ENCODE results near the gene TRMT2A. TPM values are rescaled to one million over a fixed set of nuclear protein-coding genes. Genes with fewer than 3 reads are reported as not detected.

The TRMT2A gene
- total and polyA plus RNA-seq, 10 of the 15 experiments (the other 5 are each of a cell fraction or from before 2014, with no cell fraction given): 0.29 to 97.0 (median 57.9) TPM

DNA sequence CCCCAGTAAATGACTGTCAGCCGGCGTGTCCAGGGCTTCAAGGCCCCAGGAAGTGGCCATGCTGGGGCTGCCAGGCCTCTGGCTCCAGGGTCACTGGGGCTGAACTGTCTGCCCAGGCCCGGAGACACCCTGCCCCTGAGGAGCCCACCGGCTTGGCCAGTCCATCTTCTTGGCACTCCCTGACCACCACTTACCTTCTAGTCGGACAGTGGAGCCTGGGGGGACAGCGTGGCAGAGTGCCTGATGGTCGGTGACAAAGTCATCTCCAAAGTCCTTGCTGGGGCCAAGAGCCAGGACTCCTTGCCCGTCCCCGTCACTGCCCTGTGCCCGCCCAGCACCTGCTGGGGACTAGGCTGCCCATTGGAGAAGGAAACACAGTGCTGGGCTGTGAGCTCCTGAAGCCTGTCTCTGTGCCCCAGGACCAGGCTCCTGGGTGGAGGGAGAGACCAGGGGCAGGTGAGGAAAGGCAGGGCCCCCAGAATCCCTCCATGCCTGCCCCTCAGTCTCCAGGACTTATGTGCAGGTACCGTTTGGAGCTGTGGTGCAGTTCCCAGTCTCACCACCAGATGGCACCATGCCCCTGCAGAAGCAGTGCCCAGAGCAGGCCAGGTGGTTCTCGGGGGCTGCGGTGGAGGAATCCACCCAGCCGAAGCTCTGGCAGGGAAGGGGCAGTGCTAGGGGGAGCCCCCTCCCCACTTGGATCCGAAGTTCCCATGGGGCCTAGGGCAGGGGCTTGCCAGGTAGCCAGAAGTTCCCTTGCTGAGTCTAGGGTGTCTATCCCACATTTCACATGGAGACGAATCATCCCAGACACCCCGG, 39.8 kb upstream of the TRMT2A start:
- in situ Hi-C loops (cut with MboI) (loop anchor here (10.0 kb wide), 2 partner anchors 108 to 138 kb away; partner anchors contain the start of gene RTN4R), intact Hi-C loops (cut with micrococcal nuclease; ENCODE audit: unreplicated experiment) (loop anchor here (1.0 to 5.0 kb wide), 5 partner anchors 80 to 340 kb away; partner anchors contain the start of genes KLHL22 and RTN4R)
- H3K4me3 ChIP-seq: no peak overlapping the region
- 24% methylated on average over 15 of the region's 17 CpGs for WGBS (ENCODE audit: insufficient coverage, insufficient replicate concordance, low lambda C conversion rate, missing lambda C conversion rate)
- DNase-seq (ENCODE audit: low read depth, low spot score): peak; percentile 17
- H3K4me1 ChIP-seq (ENCODE audit: control insufficient read depth, insufficient read depth, low read length): no peaks in the 10 kb centered on the region
- BruUV-seq (replicated peaks): no TSS peak
- POLR2A ChIA-PET: no interaction called here
- H3K79me2 ChIP-seq (ENCODE audit: control insufficient read depth, insufficient read depth, low read length): no peaks in the 10 kb centered on the region
- H3K9me3 ChIP-seq (replicated peaks; ENCODE audit: control insufficient read depth, insufficient read depth, low read length): no peaks in the 10 kb centered on the region
- peak; percentile 89 for FAIRE-seq
- ATAC-seq: peak; percentile 94
- H4K20me1 ChIP-seq (ENCODE audit: control insufficient read depth, insufficient read depth): no peaks in the 10 kb centered on the region
- H3K27me3 ChIP-seq (replicated peaks in 1 of 2; ENCODE audit: control insufficient read depth in 2 of 2, insufficient read depth in 2 of 2, low read length in 1 of 2): peaks cover 1 to 2% of the 10 kb centered on the region in 2 experiments; a peak in 3 of 4 replicates
- CTCF ChIA-PET: interaction anchor here (0.7 to 2.5 kb wide), 19 partner anchors 10 to 185 kb away, joined by 3 to 29 read pairs (median 3); no protein-coding TSS in a partner anchor
- H2AFZ ChIP-seq (ENCODE audit: control insufficient read depth, low read depth, low read length): no peak overlapping the region
- RAD21 ChIA-PET (ENCODE audit: unreplicated experiment): interaction anchor here (0.8 to 1.3 kb wide), 6 partner anchors 10 to 130 kb away, joined by 3 to 21 read pairs (median 4); no protein-coding TSS in a partner anchor
- SMC1A ChIA-PET (ENCODE audit: uncharacterized antibody, unreplicated experiment): interaction anchor here (0.9 to 1.1 kb wide), 2 partner anchors 129 to 300 kb away, joined by 3 read pairs; no protein-coding TSS in a partner anchor
- no peaks in the 10 kb centered on the region for H3K36me3 ChIP-seq (ENCODE audit: control insufficient read depth in 2 of 2, insufficient read depth in 2 of 2, low read length in 1 of 2)
- H3K27ac ChIP-seq (ENCODE audit: control insufficient read depth, insufficient read depth): no peak overlapping the region
- H3K9ac ChIP-seq (ENCODE audit: control insufficient read depth, insufficient read depth, low read length): no peak overlapping the region
- H3K4me2 ChIP-seq (ENCODE audit: control insufficient read depth, insufficient read depth): no peak overlapping the region
- TF ChIP-seq SMC3 (IDR thresholded peaks at IDR 0.05; ENCODE audit: borderline replicate concordance, low read length) (peak; percentile 100), BRCA1 (IDR thresholded peaks at IDR 0.05; ENCODE audit: low read depth, low read length) (no peak), ZNF24 (IDR thresholded peaks at IDR 0.05) (no peak), BCL3 (IDR thresholded peaks at IDR 0.05; ENCODE audit: borderline replicate concordance, insufficient read depth, low read depth, low read length, poor library complexity, severe bottlenecking) (no peak), RAD21 (IDR thresholded peaks at IDR 0.05; ENCODE audit: insufficient read depth, low read depth, low read length) (peak; percentile 100), IRF4 (IDR thresholded peaks at IDR 0.05; ENCODE audit: low read depth, low read length) (0 out of 2 replicates have a peak, but pooled peaks have one; percentile 35), SP1 (IDR thresholded peaks at IDR 0.05; ENCODE audit: low read depth, low read length) (peak; percentile 47), TCF12 (IDR thresholded peaks at IDR 0.05; ENCODE audit: low read depth, low read length) (peak; percentile 77), ZNF207 (IDR thresholded peaks at IDR 0.05; ENCODE audit: borderline replicate concordance) (0 out of 2 replicates have a peak, but pooled peaks have one; percentile 31), TCF3 (IDR thresholded peaks at IDR 0.05; ENCODE audit: borderline replicate concordance, insufficient read depth, low read depth, low read length) (peak; percentile 89), E2F4 (IDR thresholded peaks at IDR 0.05; ENCODE audit: low read depth, low read length) (no peak), CTCF (IDR thresholded peaks at IDR 0.05 in 2 of 3, conservative IDR thresholded peaks at IDR 0.05 in 1 of 3; ENCODE audit: control insufficient read depth in 2 of 3, extremely low read depth in 1 of 3, insufficient read depth in 1 of 3, low read depth in 3 of 3, low read length in 3 of 3) (peak; percentile 92 to 99 (median 98))
- TF ChIP-seq, protein P1, sequence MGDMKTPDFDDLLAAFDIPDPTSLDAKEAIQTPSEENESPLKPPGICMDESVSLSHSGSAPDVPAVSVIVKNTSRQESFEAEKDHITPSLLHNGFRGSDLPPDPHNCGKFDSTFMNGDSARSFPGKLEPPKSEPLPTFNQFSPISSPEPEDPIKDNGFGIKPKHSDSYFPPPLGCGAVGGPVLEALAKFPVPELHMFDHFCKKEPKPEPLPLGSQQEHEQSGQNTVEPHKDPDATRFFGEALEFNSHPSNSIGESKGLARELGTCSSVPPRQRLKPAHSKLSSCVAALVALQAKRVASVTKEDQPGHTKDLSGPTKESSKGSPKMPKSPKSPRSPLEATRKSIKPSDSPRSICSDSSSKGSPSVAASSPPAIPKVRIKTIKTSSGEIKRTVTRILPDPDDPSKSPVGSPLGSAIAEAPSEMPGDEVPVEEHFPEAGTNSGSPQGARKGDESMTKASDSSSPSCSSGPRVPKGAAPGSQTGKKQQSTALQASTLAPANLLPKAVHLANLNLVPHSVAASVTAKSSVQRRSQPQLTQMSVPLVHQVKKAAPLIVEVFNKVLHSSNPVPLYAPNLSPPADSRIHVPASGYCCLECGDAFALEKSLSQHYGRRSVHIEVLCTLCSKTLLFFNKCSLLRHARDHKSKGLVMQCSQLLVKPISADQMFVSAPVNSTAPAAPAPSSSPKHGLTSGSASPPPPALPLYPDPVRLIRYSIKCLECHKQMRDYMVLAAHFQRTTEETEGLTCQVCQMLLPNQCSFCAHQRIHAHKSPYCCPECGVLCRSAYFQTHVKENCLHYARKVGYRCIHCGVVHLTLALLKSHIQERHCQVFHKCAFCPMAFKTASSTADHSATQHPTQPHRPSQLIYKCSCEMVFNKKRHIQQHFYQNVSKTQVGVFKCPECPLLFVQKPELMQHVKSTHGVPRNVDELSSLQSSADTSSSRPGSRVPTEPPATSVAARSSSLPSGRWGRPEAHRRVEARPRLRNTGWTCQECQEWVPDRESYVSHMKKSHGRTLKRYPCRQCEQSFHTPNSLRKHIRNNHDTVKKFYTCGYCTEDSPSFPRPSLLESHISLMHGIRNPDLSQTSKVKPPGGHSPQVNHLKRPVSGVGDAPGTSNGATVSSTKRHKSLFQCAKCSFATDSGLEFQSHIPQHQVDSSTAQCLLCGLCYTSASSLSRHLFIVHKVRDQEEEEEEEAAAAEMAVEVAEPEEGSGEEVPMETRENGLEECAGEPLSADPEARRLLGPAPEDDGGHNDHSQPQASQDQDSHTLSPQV (IDR thresholded peaks at IDR 0.05): peak; percentile 38; the same call in 1 of the 2 replicates

Data from GM12878 (cell line).